ENCODE data around the gene GLIS1.

GLIS1 gene

GRCh38 chr1:53682881-53683280 is 56.1 kb downstream of the GLIS1 start:
- Histone ChIP-seq H3K36me3 (ENCODE audit: control insufficient read depth in 5 of 5, insufficient read depth in 5 of 5, low read length in 5 of 5) (no peaks in the 10 kb centered on the region), H3K4me1 (ENCODE audit: control insufficient read depth in 5 of 5, insufficient read depth in 5 of 5, low read length in 5 of 5) (peaks cover 1 to 25% (median 11%) of the 10 kb centered on the region in 5 donors), H3K4me3 (ENCODE audit: low read depth in 1 of 5, low read length in 5 of 5) (no peak overlapping the region), H3K9me3 (ENCODE audit: control insufficient read depth in 5 of 5, low read length in 5 of 5) (no peaks in the 10 kb centered on the region), H3K9ac (ENCODE audit: low read length in 5 of 5) (no peak overlapping the region), H3K27ac (ENCODE audit: low read depth, low read length) (no peak overlapping the region), H3K27me3 (ENCODE audit: control insufficient read depth in 5 of 5, insufficient read depth in 4 of 5, low read length in 5 of 5) (peaks cover 0 to 32% (median 23%) of the 10 kb centered on the region in 5 donors)

GRCh38 chr1:53681977-53682685 is 56.8 kb downstream of the GLIS1 start:
- peaks cover 0 to 27% (median 19%) of the 10 kb centered on the region in 5 donors for H3K27me3 ChIP-seq (ENCODE audit: control insufficient read depth in 5 of 5, insufficient read depth in 4 of 5, low read length in 5 of 5)
- H3K4me3 ChIP-seq (ENCODE audit: low read depth in 1 of 5, low read length in 5 of 5): no peak overlapping the region
- H3K9me3 ChIP-seq (ENCODE audit: control insufficient read depth in 5 of 5, low read length in 5 of 5): no peaks in the 10 kb centered on the region
- no peak overlapping the region for H3K9ac ChIP-seq (ENCODE audit: low read length in 5 of 5)
- H3K27ac ChIP-seq (ENCODE audit: low read depth, low read length): no peak overlapping the region
- H3K4me1 ChIP-seq (ENCODE audit: control insufficient read depth in 5 of 5, insufficient read depth in 5 of 5, low read length in 5 of 5): peaks cover 1 to 25% (median 11%) of the 10 kb centered on the region in 5 donors
- H3K36me3 ChIP-seq (ENCODE audit: control insufficient read depth in 5 of 5, insufficient read depth in 5 of 5, low read length in 5 of 5): no peaks in the 10 kb centered on the region

DNA sequence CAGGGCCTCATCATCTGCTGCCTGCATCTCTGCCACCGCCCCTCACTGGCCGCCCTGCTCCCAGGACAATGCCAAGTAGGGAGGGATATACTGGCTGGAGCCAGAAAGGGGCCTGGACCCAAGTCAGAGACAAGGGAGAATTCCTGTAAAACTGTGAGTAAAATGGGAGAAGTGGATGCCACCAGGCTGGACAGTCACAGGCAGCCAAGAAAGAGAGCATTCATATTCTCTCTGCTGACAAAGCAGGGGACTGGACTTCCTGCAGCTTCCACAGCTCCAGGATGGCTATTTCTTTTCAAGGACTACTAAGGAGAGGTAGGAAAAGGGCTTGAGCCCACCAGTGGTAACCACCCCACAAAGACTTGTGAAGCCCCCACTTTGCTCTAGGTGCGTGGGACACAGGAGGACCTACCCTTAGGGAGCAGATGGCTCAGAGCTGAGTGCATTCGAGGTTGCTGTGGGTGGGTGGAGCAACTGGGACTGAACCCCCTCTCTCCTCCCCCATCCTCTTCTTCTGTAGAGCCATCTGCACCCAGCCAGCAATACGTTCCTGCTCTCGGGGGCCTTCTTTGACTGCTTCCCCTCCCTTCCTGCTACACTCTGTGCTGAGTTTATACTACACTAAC is 57.5 kb downstream of the GLIS1 start:
- Histone ChIP-seq H3K36me3 (ENCODE audit: control insufficient read depth in 5 of 5, insufficient read depth in 5 of 5, low read length in 5 of 5) (no peaks in the 10 kb centered on the region), H3K27ac (ENCODE audit: low read depth, low read length) (no peak overlapping the region), H3K9me3 (ENCODE audit: control insufficient read depth in 5 of 5, low read length in 5 of 5) (no peaks in the 10 kb centered on the region), H3K4me3 (ENCODE audit: low read depth in 1 of 5, low read length in 5 of 5) (no peak overlapping the region), H3K27me3 (ENCODE audit: control insufficient read depth in 5 of 5, insufficient read depth in 4 of 5, low read length in 5 of 5) (peaks cover 0 to 22% (median 16%) of the 10 kb centered on the region in 5 donors), H3K9ac (ENCODE audit: low read length in 5 of 5) (no peak overlapping the region), H3K4me1 (ENCODE audit: control insufficient read depth in 5 of 5, insufficient read depth in 5 of 5, low read length in 5 of 5) (peaks cover 1 to 25% (median 11%) of the 10 kb centered on the region in 5 donors)

DNA sequence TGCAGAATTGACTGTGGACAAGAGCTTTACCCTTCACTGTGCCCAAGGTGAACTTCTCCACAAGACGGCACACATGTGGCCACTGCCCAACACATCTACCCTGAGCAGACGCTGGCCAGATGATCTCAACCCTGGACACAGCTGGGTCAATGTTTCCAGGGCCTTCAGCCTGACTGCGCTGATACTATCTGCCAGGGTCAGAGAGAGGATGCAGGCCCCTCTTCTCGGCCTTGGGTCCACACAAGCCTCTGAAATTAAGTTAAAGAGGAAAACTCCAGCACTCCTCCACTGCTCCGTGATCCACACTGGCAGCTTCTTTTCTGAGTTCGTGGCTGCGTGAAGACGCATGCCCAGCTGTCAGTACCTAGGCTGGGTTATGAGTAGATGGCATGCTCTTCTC is 58.1 kb downstream of the GLIS1 start:
- Histone ChIP-seq H3K27me3 (ENCODE audit: control insufficient read depth in 5 of 5, insufficient read depth in 4 of 5, low read length in 5 of 5) (peaks cover 0 to 16% (median 10%) of the 10 kb centered on the region in 5 donors), H3K36me3 (ENCODE audit: control insufficient read depth in 5 of 5, insufficient read depth in 5 of 5, low read length in 5 of 5) (no peaks in the 10 kb centered on the region), H3K9ac (ENCODE audit: low read length in 5 of 5) (no peak overlapping the region), H3K27ac (ENCODE audit: low read depth, low read length) (no peak overlapping the region), H3K9me3 (ENCODE audit: control insufficient read depth in 5 of 5, low read length in 5 of 5) (no peaks in the 10 kb centered on the region), H3K4me3 (ENCODE audit: low read depth in 1 of 5, low read length in 5 of 5) (no peak overlapping the region), H3K4me1 (ENCODE audit: control insufficient read depth in 5 of 5, insufficient read depth in 5 of 5, low read length in 5 of 5) (peaks cover 1 to 22% (median 11%) of the 10 kb centered on the region in 5 donors)

- no peaks in the 10 kb centered on the region for H3K36me3 ChIP-seq (ENCODE audit: control insufficient read depth in 5 of 5, insufficient read depth in 5 of 5, low read length in 5 of 5)
These were observed 59.8 kb downstream of the GLIS1 start for GRCh38 chr1:53678938-53679825.

DNA sequence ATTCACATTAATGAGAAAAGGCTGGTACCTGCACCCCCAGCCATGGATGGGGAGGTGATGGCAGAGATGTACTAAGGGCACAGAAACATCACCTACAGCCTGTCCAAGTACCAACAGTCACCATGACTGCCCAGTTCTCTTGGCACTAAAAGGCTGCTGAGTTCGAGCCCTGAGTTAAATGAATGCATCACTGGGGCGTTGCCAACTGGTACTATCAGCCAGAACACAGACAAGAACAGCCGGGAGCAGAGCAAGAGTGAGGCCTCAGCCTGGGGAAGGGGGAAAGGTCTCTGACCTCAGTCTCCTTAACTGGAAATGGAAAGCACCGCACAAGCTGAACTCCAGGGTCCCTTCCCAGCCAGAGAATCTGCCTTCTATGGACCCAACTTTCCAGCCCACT is 60.5 kb downstream of the GLIS1 start:
- Histone ChIP-seq H3K27ac (ENCODE audit: low read depth, low read length) (no peak overlapping the region), H3K9ac (ENCODE audit: low read length in 5 of 5) (no peak overlapping the region), H3K4me1 (ENCODE audit: control insufficient read depth in 5 of 5, insufficient read depth in 5 of 5, low read length in 5 of 5) (peaks cover 1 to 13% (median 11%) of the 10 kb centered on the region in 5 donors), H3K9me3 (ENCODE audit: control insufficient read depth in 5 of 5, low read length in 5 of 5) (no peaks in the 10 kb centered on the region), H3K27me3 (ENCODE audit: control insufficient read depth in 5 of 5, insufficient read depth in 4 of 5, low read length in 5 of 5) (peaks cover 0 to 8% (median 0%) of the 10 kb centered on the region in 5 donors), H3K4me3 (ENCODE audit: low read depth in 1 of 5, low read length in 5 of 5) (no peak overlapping the region), H3K36me3 (ENCODE audit: control insufficient read depth in 5 of 5, insufficient read depth in 5 of 5, low read length in 5 of 5) (no peaks in the 10 kb centered on the region)

More at GRCh38 chr1:53678938-53679825, 59.8 kb downstream of the GLIS1 start:
- Histone ChIP-seq H3K4me3 (ENCODE audit: low read depth in 1 of 5, low read length in 5 of 5) (no peak overlapping the region), H3K9me3 (ENCODE audit: control insufficient read depth in 5 of 5, low read length in 5 of 5) (no peaks in the 10 kb centered on the region), H3K27ac (ENCODE audit: low read depth, low read length) (no peak overlapping the region), H3K27me3 (ENCODE audit: control insufficient read depth in 5 of 5, insufficient read depth in 4 of 5, low read length in 5 of 5) (peaks cover 0 to 8% (median 2%) of the 10 kb centered on the region in 5 donors), H3K9ac (ENCODE audit: low read length in 5 of 5) (no peak overlapping the region), H3K4me1 (ENCODE audit: control insufficient read depth in 5 of 5, insufficient read depth in 5 of 5, low read length in 5 of 5) (peaks cover 1 to 13% (median 11%) of the 10 kb centered on the region in 5 donors)

- no peaks in the 10 kb centered on the region for H3K9me3 ChIP-seq (ENCODE audit: control insufficient read depth in 5 of 5, low read length in 5 of 5)
- no peak overlapping the region for H3K9ac ChIP-seq (ENCODE audit: low read length in 5 of 5)
- no peaks in the 10 kb centered on the region for H3K36me3 ChIP-seq (ENCODE audit: control insufficient read depth in 5 of 5, insufficient read depth in 5 of 5, low read length in 5 of 5)
- no peak overlapping the region for H3K4me3 ChIP-seq (ENCODE audit: low read depth in 1 of 5, low read length in 5 of 5)
- H3K27ac ChIP-seq (ENCODE audit: low read depth, low read length): no peak overlapping the region
- peaks cover 1 to 13% (median 11%) of the 10 kb centered on the region in 5 donors for H3K4me1 ChIP-seq (ENCODE audit: control insufficient read depth in 5 of 5, insufficient read depth in 5 of 5, low read length in 5 of 5)
- peaks cover 0 to 8% (median 0%) of the 10 kb centered on the region in 5 donors for H3K27me3 ChIP-seq (ENCODE audit: control insufficient read depth in 5 of 5, insufficient read depth in 4 of 5, low read length in 5 of 5)
These were observed 60.9 kb downstream of the GLIS1 start for GRCh38 chr1:53678046-53678445.

DNA sequence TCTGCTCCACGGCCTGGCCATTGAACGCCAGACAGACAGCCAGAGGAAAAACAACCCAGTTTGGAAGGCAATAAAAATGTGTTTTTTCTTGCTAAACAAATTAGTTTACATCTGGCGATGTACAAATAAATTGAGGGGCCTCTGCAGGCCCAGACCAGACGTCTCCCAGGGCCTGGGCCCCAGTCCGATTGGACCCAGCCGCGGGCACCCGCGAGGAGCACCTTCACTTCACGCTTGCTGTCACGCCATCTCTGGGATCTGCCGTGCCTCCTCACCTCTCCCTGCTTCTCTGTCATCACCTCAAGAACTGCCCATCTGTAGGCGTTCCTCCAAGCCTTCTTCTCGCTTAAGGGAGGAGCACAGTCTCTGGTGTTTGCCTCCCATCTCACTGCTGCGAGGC is 61.5 kb downstream of the GLIS1 start:
- Histone ChIP-seq H3K9ac (ENCODE audit: low read length in 5 of 5) (no peak overlapping the region), H3K36me3 (ENCODE audit: control insufficient read depth in 5 of 5, insufficient read depth in 5 of 5, low read length in 5 of 5) (no peaks in the 10 kb centered on the region), H3K4me3 (ENCODE audit: low read depth in 1 of 5, low read length in 5 of 5) (no peak overlapping the region), H3K27me3 (ENCODE audit: control insufficient read depth in 5 of 5, insufficient read depth in 4 of 5, low read length in 5 of 5) (peaks cover 0 to 8% (median 0%) of the 10 kb centered on the region in 5 donors), H3K27ac (ENCODE audit: low read depth, low read length) (no peak overlapping the region), H3K4me1 (ENCODE audit: control insufficient read depth in 5 of 5, insufficient read depth in 5 of 5, low read length in 5 of 5) (peaks cover 1 to 12% (median 11%) of the 10 kb centered on the region in 5 donors), H3K9me3 (ENCODE audit: control insufficient read depth in 5 of 5, low read length in 5 of 5) (no peaks in the 10 kb centered on the region)

DNA sequence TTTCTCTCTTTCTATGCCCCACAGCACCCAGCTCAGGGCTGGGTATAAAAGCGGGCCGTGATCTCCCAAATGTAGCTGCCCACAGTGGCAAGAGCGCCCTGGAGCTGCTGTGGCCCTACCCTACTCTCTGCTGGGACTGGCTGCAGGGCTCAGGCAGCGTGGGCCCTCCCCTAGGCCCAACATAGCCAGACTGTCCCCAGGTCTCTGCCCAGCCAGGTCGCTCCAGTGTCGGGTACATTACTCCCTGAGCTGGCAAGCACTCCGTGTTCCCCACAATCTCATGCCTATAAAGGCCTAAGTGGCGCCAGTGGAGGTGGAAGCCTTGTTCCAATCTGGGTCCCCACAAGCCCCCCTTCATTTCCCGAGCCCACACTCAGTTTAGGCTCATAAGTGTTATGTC is 66.2 kb downstream of the GLIS1 start:
- H3K27ac ChIP-seq (ENCODE audit: low read depth, low read length): no peak overlapping the region
- no peak overlapping the region for H3K4me3 ChIP-seq (ENCODE audit: low read depth in 1 of 5, low read length in 5 of 5)
- peaks cover 0 to 2% (median 0%) of the 10 kb centered on the region in 5 donors for H3K27me3 ChIP-seq (ENCODE audit: control insufficient read depth in 5 of 5, insufficient read depth in 4 of 5, low read length in 5 of 5)
- H3K36me3 ChIP-seq (ENCODE audit: control insufficient read depth in 5 of 5, insufficient read depth in 5 of 5, low read length in 5 of 5): no peaks in the 10 kb centered on the region
- H3K4me1 ChIP-seq (ENCODE audit: control insufficient read depth in 5 of 5, insufficient read depth in 5 of 5, low read length in 5 of 5): no peaks in the 10 kb centered on the region
- H3K9me3 ChIP-seq (ENCODE audit: control insufficient read depth in 5 of 5, low read length in 5 of 5): no peaks in the 10 kb centered on the region
- H3K9ac ChIP-seq (ENCODE audit: low read length in 5 of 5): no peak overlapping the region

Data from subcutaneous abdominal adipose tissue (tissue), 5 donors.